Motor neuron (in vitro differentiated cells): ENCODE measurements around the gene SAFB. TPM values are rescaled to one million over a fixed set of nuclear protein-coding genes. Genes with fewer than 3 reads are reported as not detected.
A peak's percentile ranks its signal among the peaks of the same experiment; 100 is the strongest.
"Not testable (repeated sequence)": the region's sequence is repeated elsewhere in the genome, so short reads cannot be mapped to it uniquely, and the experiment has no call there.

Experiments
- ATAC-seq, 8 experiments: fragments of 200-7000 bp; cut with Tn5 transposase; replicated peaks in 6 of 8; 2 replicates each; pipeline ENCODE4 v1.8.0; 2021; ENCODE audit warnings: mild to moderate bottlenecking in 8 of 8, moderate library complexity in 8 of 8
- H3K27ac ChIP-seq, 2 donors: fragments of 250-450 bp; sonication (Bioruptor Pico); 2 replicates each; pipeline ENCODE4 v1.9.0; 2021; ENCODE audit warnings: antibody characterized with exemption in 2 of 2, mild to moderate bottlenecking in 2 of 2, moderate library complexity in 1 of 2
- H3K4me1 ChIP-seq, 2 donors: fragments of 250-450 bp; sonication (Bioruptor Pico); replicated peaks in 1 of 2; 2 replicates each; pipeline ENCODE4 v1.6.1; 2021; ENCODE audit warnings: antibody characterized with exemption in 2 of 2, mild to moderate bottlenecking in 2 of 2, moderate library complexity in 1 of 2
- H3K4me3 ChIP-seq, 5 donors: fragments of 250-450 bp; sonication (Bioruptor Pico); 2 replicates each; pipeline ENCODE4 v1.9.0; 2021; ENCODE audit warnings: antibody characterized with exemption in 5 of 5, mild to moderate bottlenecking in 5 of 5, moderate library complexity in 4 of 5
- WGBS, 10 experiments: fragments of 450-650 bp; shearing (Covaris generic); methylation state at CpG; one replicate each; pipeline ENCODE4 v1.0.0; 2022; 5-methylcytosine and 5-hydroxymethylcytosine counted together
- in situ Hi-C, 9 experiments: fragments of 400-800 bp; cut with MboI; loops; one replicate each; pipeline ENCODE4 v1.15.0; 2021; ENCODE audit warnings: low sequenced_read_pairs in 9 of 9, low pct_unique_long_range_greater_than_20kb in 2 of 9; ENCODE audit not compliant: unreplicated experiment in 9 of 9
- total RNA-seq, 8 experiments: library from RNA; unstranded; fragments of 300-600 nt; gene quantifications; 2 replicates each; pipeline versions ENCODE4 v1.2.3 to v1.2.4, GENCODE V29; 2022

SAFB gene
- total RNA-seq, 8 experiments from 2014 or later = 37.2 to 144 (median 73.5) TPM

DNA sequence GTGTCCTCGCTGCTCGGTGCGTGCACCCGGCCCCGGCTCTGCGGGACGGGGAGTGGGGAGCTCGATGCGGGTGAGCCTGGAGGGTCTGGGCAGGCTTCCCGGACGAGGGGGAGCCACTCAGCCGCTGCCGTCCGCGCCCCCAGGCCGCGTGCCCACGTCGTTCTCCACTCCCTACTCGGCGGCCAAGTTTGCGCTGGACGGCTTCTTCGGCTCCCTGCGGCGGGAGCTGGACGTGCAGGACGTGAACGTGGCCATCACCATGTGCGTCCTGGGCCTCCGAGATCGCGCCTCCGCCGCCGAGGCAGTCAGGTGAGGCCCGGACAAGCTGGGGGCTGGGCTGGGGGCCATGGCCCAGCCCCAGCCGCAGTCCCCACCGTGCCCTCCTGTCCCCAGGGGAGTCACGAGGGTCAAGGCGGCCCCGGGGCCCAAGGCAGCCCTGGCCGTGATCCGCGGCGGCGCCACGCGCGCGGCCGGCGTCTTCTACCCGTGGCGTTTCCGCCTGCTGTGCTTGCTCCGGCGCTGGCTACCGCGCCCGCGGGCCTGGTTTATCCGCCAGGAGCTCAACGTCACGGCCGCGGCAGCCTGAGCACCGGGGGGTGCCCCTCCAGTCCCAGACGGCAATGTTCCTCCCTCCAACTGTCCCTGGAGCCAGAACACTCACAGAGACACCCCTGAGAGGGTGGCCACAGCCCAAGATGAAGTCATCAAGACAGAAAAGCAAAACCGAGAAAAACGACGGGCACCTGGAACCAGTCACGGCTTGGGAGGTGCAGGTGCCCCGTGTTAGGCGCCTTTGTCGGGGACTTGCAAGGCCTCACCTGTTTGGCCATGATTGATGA is 64.7 kb downstream of the SAFB start:
- 89 to 100% (median 96%) methylated on average over 4 to 19 of the region's 76 CpGs; no CpG with 5 or more reads in 5 of the 10 experiments for WGBS, 10 experiments
- in situ Hi-C loops = no loop called here
- Histone ChIP-seq H3K4me3 (peak overlapping the region; percentile 24 to 43 (median 41)), H3K27ac (no peak overlapping the region), H3K4me1 (peaks cover 5 to 15% of the 10 kb centered on the region in 2 donors)
- no peak for ATAC-seq

DNA sequence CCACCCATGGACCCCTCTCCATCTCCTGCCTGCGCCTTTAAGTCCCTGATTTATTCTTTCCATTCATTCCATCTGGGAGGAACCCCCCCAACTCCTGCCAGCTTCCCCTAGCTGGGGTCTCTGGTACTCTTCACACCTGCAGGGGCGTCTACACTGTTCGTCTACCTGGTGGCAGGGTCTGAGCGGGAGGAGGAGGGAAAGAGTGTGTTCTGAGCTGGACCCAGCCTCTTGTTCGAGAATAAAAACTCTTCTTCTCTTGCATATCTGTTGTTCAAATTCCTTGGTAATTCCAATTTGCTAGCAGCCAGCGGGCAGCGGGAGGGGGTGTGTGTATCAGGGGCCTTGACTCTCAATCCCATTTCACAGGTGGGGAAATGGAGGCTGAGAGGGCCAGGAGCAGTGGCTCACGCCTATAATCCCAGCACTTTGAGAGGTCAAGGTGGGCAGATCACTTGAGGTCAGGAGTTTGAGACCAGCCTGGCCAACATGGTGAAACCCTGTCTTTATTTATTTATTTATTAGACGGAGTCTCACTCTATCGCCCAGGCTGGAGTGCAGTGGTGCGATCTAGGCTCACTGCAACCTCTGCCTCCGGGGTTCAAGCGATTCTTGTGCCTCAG is 65.5 kb downstream of the SAFB start:
- WGBS, 10 experiments = 80 to 100% (median 93%) methylated on average over 1 to 5 of the region's 13 CpGs; no CpG with 5 or more reads in 3 of the 10 experiments
- H3K27ac ChIP-seq, ATAC-seq, in situ Hi-C loops, H3K4me3 ChIP-seq: not testable (repeated sequence)
- H3K4me1 ChIP-seq = peaks cover 5 to 15% of the 10 kb centered on the region in 2 donors

DNA sequence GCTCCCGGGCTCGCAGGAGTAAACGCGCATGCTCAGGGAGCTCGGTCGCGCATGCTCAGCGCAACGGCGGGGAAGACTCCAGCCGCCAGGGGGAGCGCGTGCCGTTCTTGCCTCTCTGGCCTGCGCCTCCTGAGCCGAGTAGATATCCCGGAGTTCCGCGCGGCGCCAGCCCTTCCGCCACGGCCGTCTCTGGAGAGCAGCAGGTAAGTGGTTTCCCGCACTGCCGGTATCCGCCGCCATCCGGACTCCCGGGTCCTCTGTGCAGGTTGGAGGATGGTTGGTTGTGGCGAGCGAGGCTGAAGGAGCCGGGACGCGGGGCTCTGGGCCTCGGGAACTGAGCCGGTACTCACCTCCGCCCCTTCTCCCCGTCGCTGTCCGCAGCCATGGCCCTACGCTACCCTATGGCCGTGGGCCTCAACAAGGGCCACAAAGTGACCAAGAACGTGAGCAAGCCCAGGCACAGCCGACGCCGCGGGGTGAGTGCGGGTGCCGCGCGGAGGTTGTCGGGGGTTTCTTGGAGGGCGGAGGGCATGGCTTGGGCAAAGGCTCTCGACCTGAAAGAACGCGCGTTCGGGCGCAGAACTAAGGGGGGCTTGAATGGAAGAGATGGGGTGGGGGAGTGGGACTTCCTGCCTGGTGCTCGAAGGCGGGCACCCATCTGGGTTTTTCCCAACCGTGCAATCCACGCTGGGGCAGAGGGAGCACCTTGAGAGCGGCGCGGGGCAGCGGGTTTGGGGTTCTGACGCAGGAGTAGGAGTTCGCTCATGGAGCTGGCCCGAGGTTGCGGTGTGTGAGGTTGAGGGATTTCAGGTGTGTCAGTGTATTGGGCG is 67.5 kb downstream of the SAFB start, which contains the start of gene RPL36:
RPL36 (plus strand) TSS at position 171 of the 830 bp plus-strand sequence; CDS start at position 384, 213 bp downstream.
- Histone ChIP-seq H3K4me1 (peaks cover 5 to 15% of the 10 kb centered on the region in 2 donors), H3K4me3 (peak within 1 kb of the TSS; percentile 48 to 81 (median 66)), H3K27ac (peak within 1 kb of the TSS; percentile 71 to 88)
- in situ Hi-C loops = no loop called here
- ATAC-seq = peak; percentile 21 to 66 (median 58)
- 0 to 8% (median 0%) methylated on average over 1 to 14 of the region's 73 CpGs; no CpG with 5 or more reads in 5 of the 10 experiments for WGBS, 10 experiments

DNA sequence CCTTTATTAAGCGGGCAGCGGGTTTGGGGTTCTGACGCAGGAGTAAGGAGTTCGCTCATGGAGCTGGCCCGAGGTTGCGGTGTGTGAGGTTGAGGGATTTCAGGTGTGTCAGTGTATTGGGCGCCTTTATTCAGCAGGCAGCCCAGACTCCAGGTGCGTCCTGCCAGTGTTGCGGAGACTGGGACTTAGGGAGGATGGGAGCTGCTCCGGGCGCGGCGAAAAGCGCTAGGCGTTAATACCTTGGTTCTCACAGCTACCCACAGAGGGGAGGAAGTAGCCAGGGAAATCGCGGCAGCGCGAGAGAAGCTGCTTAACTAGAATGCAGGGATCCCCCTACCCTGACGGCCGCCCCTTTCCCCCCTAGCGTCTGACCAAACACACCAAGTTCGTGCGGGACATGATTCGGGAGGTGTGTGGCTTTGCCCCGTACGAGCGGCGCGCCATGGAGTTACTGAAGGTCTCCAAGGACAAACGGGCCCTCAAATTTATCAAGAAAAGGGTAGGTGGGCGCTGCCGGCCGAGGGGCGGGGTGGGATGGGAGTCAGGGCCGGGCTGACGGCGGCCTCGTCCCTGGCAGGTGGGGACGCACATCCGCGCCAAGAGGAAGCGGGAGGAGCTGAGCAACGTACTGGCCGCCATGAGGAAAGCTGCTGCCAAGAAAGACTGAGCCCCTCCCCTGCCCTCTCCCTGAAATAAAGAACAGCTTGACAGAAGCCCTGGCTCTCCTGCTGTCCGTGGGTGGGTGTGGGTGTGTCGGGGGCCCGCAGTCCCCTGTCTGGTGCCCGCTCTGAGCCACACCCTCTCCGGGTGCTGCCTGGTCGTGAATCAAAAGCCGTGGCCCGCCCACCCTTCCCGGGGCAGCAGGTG is 68.3 kb downstream of the SAFB start:
- peaks cover 5 to 14% of the 10 kb centered on the region in 2 donors for H3K4me1 ChIP-seq
- peak overlapping the region; percentile 48 to 81 (median 66) for H3K4me3 ChIP-seq
- ATAC-seq = peak in 7 of 8 experiments; percentile 1 to 7 (median 2)
- WGBS, 10 experiments = 0 to 30% (median 3%) methylated on average over 1 to 5 of the region's 54 CpGs; no CpG with 5 or more reads in 5 of the 10 experiments
- in situ Hi-C loops = no loop called here
- H3K27ac ChIP-seq = peak overlapping the region; percentile 52 to 71

DNA sequence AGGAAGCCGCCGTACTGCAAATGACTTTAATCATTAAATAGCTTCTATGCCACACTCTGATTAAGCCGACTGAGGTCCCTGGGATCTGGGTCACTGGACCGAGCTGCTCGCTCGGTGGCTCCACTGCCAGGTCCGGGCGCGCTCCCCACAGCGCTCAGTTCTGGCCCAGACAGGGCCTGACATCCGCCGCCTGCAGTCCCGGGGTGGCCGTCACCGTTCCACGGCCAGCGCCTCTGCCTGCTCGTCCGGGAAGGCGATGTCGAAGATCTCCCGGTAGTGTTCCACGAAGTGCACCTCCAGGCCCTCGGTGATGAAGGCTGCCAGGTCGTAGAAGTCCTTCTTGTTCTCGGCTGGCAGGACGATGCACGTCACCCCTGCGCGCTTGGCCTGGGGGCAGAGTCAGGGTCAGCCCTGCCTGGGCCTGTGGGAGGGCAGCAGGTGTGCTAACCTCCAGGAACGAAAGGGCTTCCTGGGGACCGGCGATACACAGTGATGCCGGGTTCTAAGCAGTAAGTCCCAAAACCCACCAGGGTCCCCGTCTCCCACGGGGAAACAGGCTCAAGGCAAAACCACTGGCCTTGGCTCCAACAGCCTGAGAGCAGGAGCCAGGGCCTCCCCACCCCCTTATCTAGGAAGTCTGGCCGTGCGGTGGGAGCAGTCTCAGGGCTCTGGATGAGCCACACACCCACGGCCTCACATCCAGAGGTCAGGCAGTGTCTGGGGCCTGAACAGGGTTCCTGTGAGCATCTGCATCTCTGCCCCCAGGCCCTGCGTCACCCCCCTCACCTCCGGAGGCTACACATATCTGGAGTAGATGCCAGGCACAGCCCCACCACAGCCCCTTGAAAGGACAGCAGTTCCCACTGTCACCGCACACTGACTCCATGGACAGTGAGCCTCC is 69.2 kb downstream of the SAFB start:
- H3K4me3 ChIP-seq = peak overlapping the region; percentile 48 to 81 (median 66)
- in situ Hi-C loops = no loop called here
- peak in 1 of 8 experiments; percentile 0 for ATAC-seq
- WGBS, 10 experiments = 7 to 100% (median 80%) methylated on average over 1 to 15 of the region's 42 CpGs; no CpG with 5 or more reads in 4 of the 10 experiments
- H3K27ac ChIP-seq = peak overlapping the region in 1 of 2 donors; percentile 52
- peaks cover 5 to 11% of the 10 kb centered on the region in 2 donors for H3K4me1 ChIP-seq

DNA sequence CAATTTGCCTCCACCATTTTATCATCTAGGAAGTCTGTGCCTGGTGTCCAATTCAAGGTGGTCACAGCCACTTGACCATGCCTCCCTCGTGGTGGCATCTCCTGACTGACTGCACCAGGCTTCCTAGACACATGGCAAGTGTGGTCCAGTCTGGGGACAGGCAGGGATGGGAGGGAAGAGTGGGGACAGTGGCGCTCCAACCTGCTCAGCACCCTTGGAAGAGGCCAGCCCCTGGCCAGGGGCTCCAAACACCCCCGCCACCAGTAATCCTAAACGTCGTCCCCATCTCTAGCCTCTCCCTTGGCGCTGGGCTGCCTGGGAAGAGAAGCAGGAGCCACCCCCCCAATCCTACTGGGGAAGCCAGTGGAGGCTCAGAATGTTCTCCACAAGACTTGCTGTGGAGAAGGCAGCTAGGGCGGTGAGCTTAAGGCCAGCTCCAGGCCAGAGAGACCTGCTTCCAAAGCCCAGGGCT is 69.9 kb downstream of the SAFB start:
- ATAC-seq = peak in 1 of 8 experiments; percentile 0
- in situ Hi-C loops = no loop called here
- 100% methylated on average over 1 of the region's 7 CpGs; no CpG with 5 or more reads in 9 of the 10 experiments for WGBS, 10 experiments
- H3K4me1 ChIP-seq = peaks cover 5 to 11% of the 10 kb centered on the region in 2 donors
- H3K4me3 ChIP-seq = no peak overlapping the region
- no peak overlapping the region for H3K27ac ChIP-seq

DNA sequence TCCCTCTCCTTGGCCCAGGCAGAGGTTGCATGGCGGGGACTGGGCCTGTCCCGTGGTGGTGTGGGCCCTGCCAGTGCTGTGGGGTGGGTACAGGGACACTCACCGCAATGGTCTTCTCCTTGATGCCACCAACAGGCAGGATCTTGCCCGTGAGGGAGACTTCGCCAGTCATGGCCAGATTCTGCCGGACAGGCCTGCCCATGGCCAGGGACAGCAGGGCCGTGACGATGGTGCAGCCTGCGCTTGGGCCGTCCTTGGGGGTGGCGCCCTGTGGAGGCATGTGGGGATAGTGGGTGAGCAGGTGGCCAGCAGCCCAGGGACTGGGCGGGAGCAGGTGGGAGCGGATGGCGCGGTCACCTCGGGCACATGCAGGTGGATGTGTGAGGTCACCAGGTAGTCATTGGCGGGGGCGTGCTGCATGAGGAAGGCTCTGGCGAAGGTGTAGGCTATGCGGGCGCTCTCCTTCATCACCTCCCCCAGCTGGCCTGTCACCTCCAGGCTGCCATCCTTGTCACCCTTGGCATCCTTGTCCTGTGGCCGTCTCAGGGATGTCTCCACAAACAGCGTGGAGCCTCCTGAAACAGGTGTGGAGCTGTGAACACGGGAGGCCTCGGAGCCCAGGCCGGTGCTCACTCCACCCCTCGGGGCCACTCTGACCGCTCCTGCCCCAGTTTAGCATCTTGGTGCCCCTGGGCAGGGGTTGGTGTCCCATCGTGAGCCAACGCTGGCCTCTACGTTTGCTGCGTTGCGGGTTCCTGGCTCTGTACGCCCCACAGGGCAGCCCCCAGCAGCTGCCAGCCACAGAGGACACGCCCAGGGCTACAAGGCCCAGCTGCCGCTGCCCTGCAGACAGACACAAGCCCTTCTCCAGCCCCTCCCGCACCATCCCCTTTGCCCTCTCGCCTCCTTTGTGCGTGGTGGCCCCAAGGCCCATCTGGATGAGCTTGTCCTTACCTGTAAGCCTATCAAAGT is 70.6 kb downstream of the SAFB start:
- no peak overlapping the region for H3K27ac ChIP-seq
- no peak overlapping the region for H3K4me3 ChIP-seq
- WGBS, 10 experiments = 73 to 100% (median 100%) methylated on average over 1 to 4 of the region's 39 CpGs; no CpG with 5 or more reads in 4 of the 10 experiments
- in situ Hi-C loops = no loop called here
- ATAC-seq = peak in 2 of 8 experiments; percentile 1
- H3K4me1 ChIP-seq = peaks cover 5 to 11% of the 10 kb centered on the region in 2 donors

DNA sequence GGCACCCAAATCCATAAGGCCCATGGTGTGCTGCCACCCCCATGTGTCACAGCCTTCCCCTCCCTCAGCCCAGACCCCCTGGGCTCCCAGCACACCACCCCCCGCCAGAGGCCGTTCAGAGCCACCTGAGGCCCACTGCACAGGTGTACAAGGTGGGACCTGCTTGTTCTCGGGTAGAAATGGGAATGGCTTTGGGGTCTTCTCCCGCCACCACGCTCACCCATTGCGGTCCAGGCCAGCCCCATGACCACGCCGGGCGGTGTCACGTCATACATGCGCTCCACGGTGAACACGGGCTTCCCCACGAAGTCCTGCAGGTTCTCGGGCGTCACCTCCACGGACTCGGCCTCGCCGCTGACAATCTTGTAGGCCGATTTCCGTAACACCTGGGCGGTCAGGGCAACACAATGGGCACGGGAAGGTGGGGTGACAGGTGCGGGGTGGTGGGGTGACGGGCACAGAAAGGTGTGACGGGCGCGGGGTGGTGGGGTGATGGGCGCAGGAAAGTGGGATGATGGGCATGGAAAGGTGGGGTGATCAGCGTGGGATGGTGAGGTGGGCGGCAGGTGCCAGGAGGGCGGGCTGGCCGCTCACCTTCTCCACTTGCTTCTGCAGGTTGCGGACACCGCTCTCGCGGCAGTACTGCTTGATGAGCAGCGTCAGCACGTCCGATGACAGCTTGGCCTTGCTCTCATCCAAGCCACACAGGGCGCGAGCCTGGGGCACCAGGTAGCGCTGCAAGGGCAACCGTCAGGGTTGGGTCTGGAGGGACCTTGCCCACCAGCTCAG is 71.5 kb downstream of the SAFB start:
- Histone ChIP-seq H3K4me1 (peaks cover 5 to 11% of the 10 kb centered on the region in 2 donors), H3K4me3 (no peak overlapping the region), H3K27ac (no peak overlapping the region)
- in situ Hi-C loops = no loop called here
- WGBS, 10 experiments = 100% methylated on average over 6 of the region's 45 CpGs; no CpG with 5 or more reads in 9 of the 10 experiments
- no peak for ATAC-seq

DNA sequence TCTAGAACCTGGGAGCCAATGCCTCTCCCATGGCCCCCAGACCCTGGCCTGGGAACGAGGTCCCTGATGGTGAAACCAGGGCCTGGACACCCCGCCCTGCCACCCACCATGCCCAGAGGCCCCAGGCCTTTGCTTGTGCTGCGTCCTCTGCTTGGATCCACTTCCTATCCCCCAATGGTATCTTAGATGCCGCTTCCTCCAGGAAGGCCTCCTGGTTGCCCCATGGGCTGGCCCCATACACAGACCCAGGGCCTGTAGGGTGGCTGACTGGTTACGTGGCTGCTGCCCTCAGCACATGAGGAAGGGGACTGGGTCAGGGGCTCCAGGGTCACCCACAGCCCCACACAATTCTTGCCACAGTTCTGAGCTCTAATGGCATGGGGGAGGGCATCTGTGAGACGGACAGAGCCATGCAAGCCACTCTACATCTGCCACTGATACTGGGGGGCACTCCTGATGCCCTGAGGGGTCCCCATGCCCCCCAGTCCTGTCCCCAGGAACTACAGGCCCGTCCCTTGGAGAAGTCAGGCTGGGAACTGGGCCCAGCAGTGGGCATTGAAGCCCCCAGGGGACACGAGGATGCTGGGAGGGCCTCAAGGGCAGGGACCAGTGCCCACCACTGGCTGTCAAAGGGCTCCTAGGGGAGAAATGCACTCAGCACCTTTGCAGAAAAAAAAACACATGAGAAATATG is 72.2 kb downstream of the SAFB start:
- Histone ChIP-seq H3K27ac (no peak overlapping the region), H3K4me1 (peaks cover 5 to 11% of the 10 kb centered on the region in 2 donors), H3K4me3 (no peak overlapping the region)
- in situ Hi-C loops = no loop called here
- WGBS, 10 experiments = 100% methylated on average over 1 to 2 of the region's 8 CpGs; no CpG with 5 or more reads in 7 of the 10 experiments
- no peak for ATAC-seq
